ENCODE data around the gene TTC21B.

The TTC21B gene

DNA sequence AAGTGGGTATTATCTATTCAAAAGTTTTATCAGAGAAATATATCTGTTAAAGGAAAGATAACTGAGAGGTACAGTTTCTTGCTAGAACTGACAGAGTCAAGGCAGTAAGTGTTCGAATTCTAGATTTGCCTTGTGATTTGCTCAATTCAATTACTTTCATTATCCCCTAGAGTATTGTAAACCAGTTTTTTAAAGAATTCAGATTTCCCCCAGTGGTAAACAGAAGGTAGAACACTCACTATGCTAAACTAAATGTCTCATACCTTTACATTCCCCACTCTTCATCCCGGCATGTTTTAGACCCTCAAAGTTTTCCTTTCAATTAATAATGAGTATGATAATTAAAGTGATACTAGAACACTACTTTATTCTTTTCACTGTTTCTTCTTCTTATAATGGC lies 28.6 kb downstream of the TTC21B start:
- no peak for DNase-seq (ENCODE audit: low read depth)

- no peak for DNase-seq (ENCODE audit: low read depth)
Observed at GRCh38 chr2:165920748-165921147, 32.8 kb downstream of the TTC21B start.

GRCh38 chr2:165913636-165914035 lies 39.9 kb downstream of the TTC21B start:
- DNase-seq (ENCODE audit: low read depth): no peak

DNA sequence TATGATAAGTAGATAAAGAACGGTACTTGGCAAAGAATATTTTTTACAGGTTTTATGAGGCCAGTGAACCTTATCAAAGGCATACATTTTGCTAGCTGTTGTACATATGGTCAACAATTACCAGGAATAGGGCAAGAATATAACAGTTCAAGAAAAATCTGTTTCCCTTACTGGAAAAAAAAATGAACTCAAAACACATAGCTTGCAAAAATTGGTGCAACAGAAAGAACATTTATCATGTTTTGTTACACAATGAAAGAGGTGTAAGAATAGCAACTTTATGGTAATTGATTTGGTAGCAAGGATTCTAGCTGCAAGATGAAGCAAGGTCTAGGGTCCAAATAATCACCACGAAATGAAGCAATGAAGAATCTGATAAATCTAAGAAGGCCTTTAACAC lies 41.6 kb downstream of the TTC21B start:
- DNase-seq (ENCODE audit: low read depth): no peak

DNA sequence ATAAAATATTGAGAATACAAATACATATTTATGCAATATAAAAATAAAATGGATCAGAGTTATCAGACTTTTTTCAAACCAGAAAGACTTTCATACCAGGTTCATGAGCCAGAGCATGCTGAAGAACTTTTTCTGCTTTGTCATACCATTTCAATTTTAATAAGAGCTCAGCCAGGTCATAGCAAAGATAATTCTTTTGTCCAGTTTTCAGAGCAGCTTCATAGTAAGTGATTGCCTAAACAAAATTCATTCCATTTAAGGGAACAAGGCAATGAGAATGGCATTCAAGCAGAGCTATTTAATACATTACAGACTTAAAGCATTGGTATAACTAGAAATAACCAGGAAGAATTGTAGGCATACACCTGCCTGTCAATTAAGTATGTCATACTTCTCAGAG lies 42.3 kb downstream of the TTC21B start:
- no peak for DNase-seq (ENCODE audit: low read depth)

- no peak for DNase-seq (ENCODE audit: low read depth)
Observed at GRCh38 chr2:165909466-165909865, 44.1 kb downstream of the TTC21B start.

DNA sequence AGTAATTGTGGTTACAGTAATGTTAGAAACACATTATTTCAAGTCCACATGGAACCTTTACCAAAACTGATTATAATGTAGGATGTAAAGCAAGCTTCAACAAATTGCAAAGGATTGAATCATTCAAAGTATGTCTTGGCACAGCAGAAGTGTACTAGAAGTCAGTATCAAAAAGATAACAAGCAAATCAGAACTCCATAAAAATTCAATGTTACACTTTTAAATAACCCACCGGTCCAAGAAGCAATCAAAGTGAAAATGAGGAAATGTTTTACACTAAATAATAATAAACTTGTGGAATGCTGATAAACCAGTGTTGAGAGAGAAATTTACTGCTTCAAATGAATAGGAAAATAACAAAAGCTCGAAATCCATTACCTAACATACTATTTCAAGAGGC lies 47.7 kb downstream of the TTC21B start:
- DNase-seq (ENCODE audit: low read depth): no peak

GRCh38 chr2:165905269-165905668 lies 48.3 kb downstream of the TTC21B start:
- no peak for DNase-seq (ENCODE audit: low read depth)

GRCh38 chr2:165904432-165904831 lies 49.1 kb downstream of the TTC21B start:
- no peak for DNase-seq (ENCODE audit: low read depth)

DNA sequence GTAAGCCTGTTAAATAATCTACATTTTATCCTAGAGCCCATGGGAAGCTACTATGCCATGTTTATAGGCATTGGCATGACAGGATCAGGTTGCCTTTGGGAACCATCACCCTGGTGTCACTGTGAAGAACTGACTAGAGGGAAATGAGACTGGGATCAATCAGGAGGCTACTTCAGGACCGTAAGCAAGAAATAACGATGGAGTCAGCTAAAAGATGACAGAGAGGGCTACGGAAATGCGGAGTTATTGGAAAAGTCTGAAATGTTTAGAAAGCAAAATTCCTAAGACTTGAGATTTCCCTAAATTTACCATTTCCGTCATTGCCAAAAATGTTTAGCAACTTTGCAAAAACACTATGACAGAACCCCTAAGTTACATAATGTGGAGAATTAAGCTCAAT lies 50.2 kb downstream of the TTC21B start:
- DNase-seq (ENCODE audit: low read depth): no peak

- no peak for DNase-seq (ENCODE audit: low read depth)
Observed at GRCh38 chr2:165902934-165903333, 50.6 kb downstream of the TTC21B start.

DNA sequence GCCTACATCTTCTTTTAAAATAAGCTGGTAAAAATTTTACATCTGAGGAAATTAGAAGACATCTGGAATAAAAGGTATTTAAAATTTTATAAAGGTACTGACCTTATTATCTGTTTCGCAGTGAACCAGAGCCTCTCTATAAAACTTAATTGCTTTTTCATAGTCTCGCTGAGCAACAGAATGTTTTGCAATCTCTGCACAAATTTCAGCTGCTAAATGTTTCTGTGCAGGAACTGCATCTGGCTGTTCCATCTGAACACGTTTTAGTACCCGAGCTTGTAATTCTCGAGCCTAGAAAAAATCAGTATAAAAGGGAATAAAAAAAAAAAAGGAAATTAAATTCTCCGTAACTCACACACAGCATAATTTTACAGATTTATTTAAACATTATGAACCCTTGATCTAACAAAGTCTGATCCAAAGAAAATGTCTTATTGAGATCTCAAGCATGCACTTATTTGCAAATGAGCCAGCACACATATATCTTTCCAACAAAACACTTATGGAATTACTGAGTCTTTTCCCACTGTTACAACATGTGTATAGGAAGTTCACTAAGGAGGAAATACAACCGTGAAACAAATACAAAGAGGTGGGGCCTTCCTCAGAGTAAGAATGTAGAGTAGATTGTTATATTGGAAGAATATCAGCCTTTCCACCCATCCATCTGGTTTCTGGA lies 51.8 kb downstream of the TTC21B start:
- no peak for DNase-seq (ENCODE audit: low read depth)

DNA sequence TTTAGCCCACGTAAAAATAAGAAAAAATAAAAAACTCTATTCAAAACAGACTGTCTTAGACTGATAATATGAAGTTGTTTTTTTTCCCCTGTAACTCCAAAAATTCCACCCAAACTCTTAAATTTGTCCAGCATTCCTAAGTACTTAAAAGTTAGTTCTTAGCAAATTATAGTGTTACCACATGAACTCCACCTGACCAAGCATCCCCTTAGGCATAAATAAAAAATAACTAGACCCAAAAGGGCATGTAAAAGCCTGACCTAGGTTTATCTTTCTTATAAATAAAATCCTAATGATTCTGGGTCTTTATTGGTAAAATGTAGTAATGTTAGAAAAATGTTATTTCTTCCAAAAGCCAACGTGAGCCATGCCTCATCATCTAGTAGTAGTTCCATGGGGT lies 54.3 kb downstream of the TTC21B start:
- no peak for DNase-seq (ENCODE audit: low read depth)

DNA sequence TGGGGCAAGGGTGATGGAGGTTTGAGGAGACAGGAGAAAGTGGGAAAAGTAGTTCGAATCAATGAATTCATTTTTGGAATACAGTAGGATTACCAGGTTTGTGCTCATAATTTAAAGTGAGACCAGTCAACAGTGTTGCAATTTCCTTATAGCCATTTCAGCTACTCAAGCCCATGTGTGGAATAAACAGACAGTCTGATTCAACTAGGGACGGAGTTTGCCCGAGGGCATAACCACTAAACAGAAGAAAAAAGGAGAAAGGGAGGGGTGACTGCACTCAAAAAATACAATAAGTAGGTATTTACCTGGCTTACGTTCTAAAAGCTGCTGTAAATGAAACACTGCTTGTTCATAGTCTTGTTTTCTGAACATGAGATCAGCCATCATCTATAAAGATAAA lies 55.2 kb downstream of the TTC21B start:
- no peak for DNase-seq (ENCODE audit: low read depth)

DNA sequence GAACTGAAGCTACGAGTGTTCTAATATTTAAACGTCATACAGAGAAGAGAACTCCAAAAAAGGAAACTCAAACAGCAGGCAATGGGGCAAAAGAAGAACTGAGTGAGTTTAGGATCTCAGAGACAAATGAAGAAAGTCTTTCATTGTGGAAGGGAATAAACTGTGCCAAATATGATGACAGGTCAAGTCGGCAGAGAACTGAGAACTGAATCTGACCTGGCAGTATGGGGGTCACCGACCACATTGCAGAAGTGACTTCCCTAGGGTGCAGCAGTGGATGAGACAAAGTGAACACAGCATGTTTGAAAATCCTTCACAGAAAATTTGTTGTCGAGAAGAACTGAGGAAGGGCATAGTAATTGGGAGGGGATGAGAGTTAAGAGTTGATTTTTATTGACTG lies 55.9 kb downstream of the TTC21B start:
- DNase-seq (ENCODE audit: low read depth): no peak

DNA sequence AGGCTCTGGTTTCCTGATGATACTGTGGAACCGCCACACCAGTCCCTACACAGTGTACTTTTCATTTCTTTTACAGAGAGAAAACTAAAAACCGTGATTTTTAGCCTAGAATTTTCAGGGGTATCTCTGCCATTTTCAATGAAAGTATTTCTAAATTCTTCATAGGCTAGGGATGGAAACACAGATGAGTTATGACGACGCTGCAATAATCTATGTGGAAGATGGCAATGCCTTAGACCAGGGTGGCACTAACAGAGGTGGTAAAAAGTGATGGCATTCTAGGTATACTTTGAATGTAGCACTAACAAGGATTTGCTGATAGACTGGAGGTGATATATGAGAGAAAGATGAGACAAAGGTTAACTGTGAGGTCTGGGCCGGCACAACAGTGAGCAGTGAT lies 56.5 kb downstream of the TTC21B start:
- DNase-seq (ENCODE audit: low read depth): no peak

DNA sequence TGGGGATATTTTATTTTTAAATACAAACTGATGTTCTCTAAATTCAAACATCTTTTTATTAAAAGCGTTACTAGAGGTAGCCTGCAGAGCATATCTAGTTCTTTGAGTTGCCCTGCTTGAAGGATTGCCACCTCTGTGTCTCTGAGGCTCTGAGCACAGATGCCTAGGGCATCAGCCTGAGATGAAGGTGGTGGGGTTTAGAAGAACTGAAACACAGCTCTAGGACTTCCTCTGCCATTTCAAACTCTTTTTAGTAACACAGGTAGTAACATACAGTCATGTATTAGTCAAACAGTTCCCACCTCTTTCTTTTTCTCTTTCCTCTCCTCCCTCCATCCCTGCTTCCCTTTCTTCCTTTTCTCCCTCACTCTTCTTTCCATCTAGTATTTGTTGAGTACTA lies 57.6 kb downstream of the TTC21B start:
- no peak for DNase-seq (ENCODE audit: low read depth)

GRCh38 chr2:165893556-165893955 lies 60.0 kb downstream of the TTC21B start:
- DNase-seq (ENCODE audit: low read depth): no peak

DNA sequence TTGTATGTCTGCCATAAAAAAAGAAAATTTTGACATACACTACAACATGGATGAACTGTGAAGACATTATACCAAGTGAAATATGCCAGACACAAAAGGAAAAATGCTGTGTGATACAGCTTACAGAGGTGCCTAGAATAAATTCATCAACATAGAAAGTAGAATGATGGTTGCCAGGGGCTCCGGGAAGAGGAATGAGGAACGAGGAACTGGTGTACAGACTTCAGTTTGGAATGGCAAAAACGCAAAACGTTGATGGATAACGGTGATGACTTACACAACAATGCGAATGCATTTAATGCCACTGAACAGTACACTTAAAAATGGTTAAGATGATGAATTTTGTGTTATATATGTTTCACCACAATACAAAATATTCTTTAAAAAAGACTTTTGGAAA lies 61.0 kb downstream of the TTC21B start:
- no peak for DNase-seq (ENCODE audit: low read depth)

DNA sequence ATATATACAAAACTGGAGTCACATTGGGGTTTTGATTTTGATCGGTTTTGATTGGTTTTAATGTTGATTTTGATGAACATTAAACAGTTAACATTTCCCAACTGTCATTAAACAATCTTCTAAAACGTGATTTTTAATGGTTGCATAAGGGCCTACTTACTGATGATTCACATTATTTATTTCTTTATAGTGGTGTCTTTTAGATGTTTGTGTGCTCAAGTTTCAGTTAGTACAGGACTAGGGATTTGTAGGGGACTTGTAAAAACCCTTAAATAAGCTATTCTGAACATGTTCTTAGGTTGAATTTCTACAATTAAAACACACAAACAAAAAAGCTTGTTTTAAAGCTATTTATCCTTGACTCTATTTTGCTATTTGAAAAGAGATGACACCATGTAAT lies 61.6 kb downstream of the TTC21B start:
- DNase-seq (ENCODE audit: low read depth): no peak

GRCh38 chr2:165891345-165891744 lies 62.2 kb downstream of the TTC21B start:
- no peak for DNase-seq (ENCODE audit: low read depth)

DNA sequence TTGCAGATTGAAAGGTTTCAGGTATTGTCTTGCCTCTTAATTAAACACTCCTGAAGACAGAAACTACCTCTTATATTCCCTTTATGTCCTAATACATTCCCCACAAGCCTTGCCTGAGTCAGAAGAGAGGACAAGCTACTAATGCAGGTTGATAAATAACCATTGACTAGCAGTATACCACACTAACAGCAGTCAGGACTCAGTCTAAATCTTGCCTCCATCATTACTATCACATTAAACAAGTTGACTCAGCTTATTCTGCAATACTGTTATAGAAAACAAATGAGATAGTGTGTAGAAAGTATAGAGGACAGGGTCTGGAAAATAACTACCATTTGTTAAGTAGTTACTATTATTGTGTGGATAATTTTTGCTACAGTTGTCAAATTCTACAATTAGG lies 63.8 kb downstream of the TTC21B start:
- DNase-seq (ENCODE audit: low read depth): no peak

GRCh38 chr2:165889158-165889557 lies 64.4 kb downstream of the TTC21B start:
- no peak for DNase-seq (ENCODE audit: low read depth)

DNA sequence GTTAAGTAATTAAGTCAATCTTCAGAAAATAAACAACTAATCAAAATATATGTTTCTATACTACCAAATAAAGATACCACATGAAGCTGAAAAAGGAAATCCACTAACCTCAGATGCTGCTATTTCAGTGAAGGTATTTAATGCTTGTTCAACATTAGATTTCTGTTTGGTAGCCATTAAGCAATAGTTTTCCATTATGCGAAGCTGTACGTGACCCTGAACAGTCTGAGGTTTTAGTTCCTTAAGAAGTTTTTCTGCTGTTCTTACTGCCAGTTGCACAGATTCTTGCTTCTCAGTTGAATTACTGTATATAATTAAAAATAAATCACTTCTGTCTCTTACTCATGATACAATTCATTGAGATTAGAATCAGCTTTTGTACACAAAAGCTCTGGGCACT lies 65.4 kb downstream of the TTC21B start:
- DNase-seq (ENCODE audit: low read depth): no peak

Data from activated T-helper 9 cell treated with anti-CD3 and anti-CD28 coated beads, Interleukin-2, amount 50 U/mL, for 16 hours (primary cell).